RWPE1 (cell line): ENCODE data around the gene RALGAPA2.
A peak's percentile ranks its signal among the peaks of the same experiment; 100 is the strongest.

Experiments
- CTCF ChIA-PET: fragments of 350-600 bp; sonication (Branson Sonifier 250); formaldehyde crosslinking; extraction: SDS; loops from one replicate; lab custom pipeline; 2021; lab: Yijun Ruan, JAX
- POLR2A ChIA-PET: fragments of 400-600 bp; formaldehyde crosslinking; extraction: SDS; loops from one replicate; lab custom pipeline; 2020; ENCODE audit warnings: antibody characterized with exemption; ENCODE audit not compliant: low non-redundant PET; lab: Yijun Ruan, JAX
- DNase-seq: peaks from one replicate; pipeline ENCODE4 v3.0.0; 2012; ENCODE audit warnings: low spot score
- H3K27ac ChIP-seq: fragments of 450-650 bp; 2 replicates; pipeline ENCODE4 v1.5.1; 2017
- CTCF ChIP-seq: fragments of 450-650 bp; conservative IDR thresholded peaks from 2 replicates; pipeline ENCODE4 v1.5.1; 2017; ENCODE audit warnings: low read depth, mild to moderate bottlenecking

Gene RALGAPA2

GRCh38 chr20:20635006-20635405 lies 77.4 kb downstream of the RALGAPA2 start:
- ChIA-PET POLR2A (no interaction called here), CTCF (interaction anchor here (0.6 kb wide), 1 partner anchor 567 kb away, joined by 3 read pairs; no protein-coding TSS in a partner anchor)
- DNase-seq, result no peak
- TF ChIP-seq CTCF, result no peak
- H3K27ac ChIP-seq, result no peak overlapping the region

- H3K27ac ChIP-seq, result no peak overlapping the region
- POLR2A ChIA-PET, result no interaction called here
- no peak for TF ChIP-seq CTCF
- DNase-seq, result no peak
- CTCF ChIA-PET, result interaction anchor here (0.6 to 0.9 kb wide), 2 partner anchors 9 to 39 kb away, joined by 3 to 4 read pairs; no protein-coding TSS in a partner anchor
Measured at GRCh38 chr20:20632644-20633043, 79.8 kb downstream of the RALGAPA2 start.

- peak; percentile 51 for DNase-seq
- CTCF ChIA-PET, result no interaction called here
- no peak for TF ChIP-seq CTCF
- POLR2A ChIA-PET, result no interaction called here
- no peak overlapping the region for H3K27ac ChIP-seq
Measured at GRCh38 chr20:20630551-20630950, 81.9 kb downstream of the RALGAPA2 start.

GRCh38 chr20:20629556-20630188 lies 82.8 kb downstream of the RALGAPA2 start:
- DNase-seq, result no peak
- H3K27ac ChIP-seq, result no peak overlapping the region
- no peak for TF ChIP-seq CTCF
- ChIA-PET CTCF (no interaction called here), POLR2A (no interaction called here)

- no peak overlapping the region for H3K27ac ChIP-seq
- no peak for DNase-seq
- CTCF ChIA-PET, result interaction anchor here (0.6 to 0.7 kb wide), 2 partner anchors 12 to 44 kb away, joined by 3 to 4 read pairs; no protein-coding TSS in a partner anchor
- POLR2A ChIA-PET, result no interaction called here
- TF ChIP-seq CTCF, result no peak
Measured at GRCh38 chr20:20628314-20628713, 84.1 kb downstream of the RALGAPA2 start.

- ChIA-PET CTCF (no interaction called here), POLR2A (no interaction called here)
- no peak overlapping the region for H3K27ac ChIP-seq
- TF ChIP-seq CTCF, result no peak
- no peak for DNase-seq
Measured at GRCh38 chr20:20627471-20627870, 85.0 kb downstream of the RALGAPA2 start.
